GM21367 (cell line): ENCODE results near the gene FRYL.

Experiments used
- ATAC-seq: cut with Tn5 transposase; IDR thresholded peaks from one replicate; pipeline ENCODE4 v1.9.1; 2021; ENCODE audit not compliant: unreplicated experiment

FRYL gene

DNA sequence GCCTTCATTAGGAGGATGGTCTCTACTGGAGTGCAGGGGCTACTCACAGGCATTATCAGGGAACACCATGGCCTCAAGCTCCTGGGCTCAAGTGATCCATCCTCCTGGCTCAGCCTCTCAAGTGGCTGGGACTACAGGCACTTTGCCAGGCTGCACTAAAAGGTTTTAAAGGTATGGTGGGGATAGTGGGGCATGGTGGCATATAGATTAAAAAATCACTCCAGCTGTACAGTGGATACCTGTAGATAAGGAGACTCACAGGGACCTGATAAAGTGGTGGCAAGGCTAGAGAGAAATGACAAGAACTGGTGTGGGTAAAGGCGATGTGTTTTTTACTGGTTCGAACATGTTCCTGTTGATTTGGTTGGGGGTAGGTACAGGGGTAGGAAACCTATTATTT is 284.1 kb downstream of the FRYL start:
- ATAC-seq, result no peak

DNA sequence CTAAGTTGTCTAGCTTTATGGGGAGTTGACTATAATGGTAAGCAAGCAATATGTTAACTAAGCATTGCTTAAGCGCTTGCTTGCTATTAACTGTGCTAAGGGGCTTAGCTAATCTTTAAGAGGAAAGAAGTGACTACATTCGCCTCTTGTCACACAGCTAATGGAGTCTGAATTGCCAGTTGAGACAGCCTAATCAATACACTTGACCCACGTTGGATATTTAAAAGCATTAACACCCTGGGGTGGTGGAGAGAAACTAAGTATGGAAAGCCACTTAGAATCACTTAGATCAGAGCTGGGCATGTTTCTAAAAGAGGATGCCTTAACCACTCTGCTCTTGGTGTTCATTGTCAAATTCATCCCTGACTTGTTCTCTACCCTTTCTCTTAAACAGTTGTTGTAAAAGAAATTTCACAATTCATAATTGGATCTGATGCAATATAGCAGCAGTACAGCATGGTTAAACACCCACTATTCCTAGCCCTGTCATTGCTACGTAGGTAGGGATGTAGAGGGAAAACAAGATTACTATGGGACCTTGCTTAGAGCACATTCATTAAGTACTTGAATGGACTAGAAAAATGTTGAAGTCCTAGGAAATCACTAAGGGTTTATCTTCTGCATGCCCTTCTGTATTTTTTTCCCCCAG is 286.5 kb downstream of the FRYL start:
- ATAC-seq, result no peak

DNA sequence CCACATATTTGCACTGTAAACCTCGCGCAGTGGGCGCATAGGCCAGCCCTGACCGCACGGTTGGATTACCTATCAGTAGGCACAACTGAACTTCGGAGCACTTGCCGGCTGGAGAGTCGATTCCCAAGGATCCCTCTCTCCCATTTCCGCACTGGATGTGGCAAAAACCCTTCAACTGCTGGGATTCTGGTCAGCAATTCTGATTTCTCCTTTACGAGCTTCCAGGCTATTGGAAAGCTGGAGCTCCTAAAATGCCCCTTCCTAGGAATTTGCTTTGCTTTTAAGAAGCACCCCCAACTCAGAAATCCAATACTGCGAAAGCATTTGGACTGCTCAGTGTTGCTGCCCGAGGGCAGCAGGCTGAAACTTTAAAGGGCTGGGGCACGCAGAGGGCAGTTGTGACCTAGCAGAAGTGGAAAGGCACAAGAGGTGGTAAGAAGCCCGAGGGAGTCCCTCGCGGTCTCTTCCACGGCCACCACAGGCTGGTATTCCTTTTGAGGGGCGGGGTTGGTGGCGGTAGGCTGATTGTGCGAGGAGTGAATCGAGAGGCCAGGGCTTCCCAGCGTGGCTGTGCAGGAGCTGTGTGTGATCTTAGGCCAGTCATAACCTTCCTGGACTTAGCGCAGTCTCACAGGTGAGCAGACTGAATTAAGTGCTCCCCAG is 288.4 kb downstream of the FRYL start:
- ATAC-seq, result no peak

DNA sequence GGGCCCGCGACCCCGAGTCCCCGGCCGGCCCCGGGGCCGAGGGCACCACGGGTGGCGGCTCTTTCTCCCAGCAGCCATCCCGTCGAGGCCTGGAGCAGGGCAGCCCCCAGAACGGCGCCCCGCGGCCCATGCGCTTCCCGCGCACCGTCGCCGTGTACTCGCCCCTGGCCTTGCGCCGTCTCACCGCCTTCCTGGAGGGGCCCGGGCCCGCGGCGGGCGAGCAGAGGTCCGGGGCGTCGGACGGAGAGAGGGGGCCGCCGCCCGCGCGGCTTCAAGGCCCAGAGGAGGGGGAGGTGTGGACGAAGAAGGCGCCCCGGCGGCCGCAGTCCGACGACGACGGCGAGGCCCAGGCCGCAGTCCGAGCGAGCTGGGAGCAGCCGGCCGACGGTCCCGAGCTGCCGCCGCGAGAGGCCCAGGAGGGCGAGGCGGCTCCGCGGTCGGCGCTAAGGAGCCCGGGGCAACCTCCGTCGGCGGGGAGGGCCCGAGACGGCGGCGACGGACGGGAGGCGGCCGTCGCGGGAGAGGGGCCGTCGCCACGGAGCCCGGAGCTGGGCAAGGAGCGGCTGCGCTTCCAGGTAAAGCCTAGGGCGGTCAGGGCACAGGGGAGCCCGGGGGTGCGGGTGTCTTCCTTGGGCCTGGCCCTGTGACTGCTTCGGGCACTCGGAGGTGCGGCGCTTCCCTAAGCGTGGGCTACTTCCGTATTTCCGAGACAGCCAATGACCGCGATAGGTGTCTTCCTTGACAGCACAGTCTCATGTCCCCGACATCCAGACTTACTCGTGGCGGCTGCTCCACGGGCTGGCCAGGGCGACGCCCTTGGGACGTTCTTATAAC is 289.2 kb downstream of the FRYL start:
- ATAC-seq, result no peak

DNA sequence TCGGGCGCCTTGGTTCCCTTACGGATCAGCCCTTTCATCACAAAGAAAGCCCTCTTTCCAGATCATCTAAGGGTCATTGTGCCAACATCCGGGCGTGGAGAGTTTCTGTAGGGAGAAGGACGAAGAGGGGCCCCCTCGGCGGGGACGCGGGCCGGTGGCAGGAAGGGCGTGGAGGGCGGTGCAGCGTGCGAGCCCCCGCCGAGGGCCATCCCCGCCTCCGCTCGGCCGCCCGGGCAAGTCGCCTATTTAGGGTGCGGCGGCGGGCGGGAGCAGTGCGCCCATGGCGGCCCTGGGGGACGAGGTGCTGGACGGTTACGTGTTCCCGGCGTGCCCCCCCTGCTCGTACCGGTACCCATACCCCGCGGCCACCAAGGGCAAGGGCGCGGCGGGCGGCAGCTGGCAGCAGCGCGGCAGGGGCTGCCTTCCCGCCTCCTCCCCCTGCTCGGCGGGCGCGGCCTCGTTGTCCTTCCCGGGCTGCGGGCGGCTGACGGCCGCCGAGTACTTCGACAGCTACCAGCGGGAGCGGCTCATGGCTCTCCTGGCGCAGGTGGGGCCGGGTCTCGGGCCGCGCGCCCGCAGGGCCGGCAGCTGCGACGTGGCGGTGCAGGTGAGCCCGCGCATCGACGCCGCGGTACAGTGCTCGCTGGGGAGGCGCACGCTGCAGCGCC is 289.9 kb downstream of the FRYL start, which contains the start of gene ZAR1:
TSS of gene ZAR1 (plus strand) at position 241 of the 668 bp plus-strand sequence. CDS start at position 281, 40 bp downstream.
- no peak for ATAC-seq

DNA sequence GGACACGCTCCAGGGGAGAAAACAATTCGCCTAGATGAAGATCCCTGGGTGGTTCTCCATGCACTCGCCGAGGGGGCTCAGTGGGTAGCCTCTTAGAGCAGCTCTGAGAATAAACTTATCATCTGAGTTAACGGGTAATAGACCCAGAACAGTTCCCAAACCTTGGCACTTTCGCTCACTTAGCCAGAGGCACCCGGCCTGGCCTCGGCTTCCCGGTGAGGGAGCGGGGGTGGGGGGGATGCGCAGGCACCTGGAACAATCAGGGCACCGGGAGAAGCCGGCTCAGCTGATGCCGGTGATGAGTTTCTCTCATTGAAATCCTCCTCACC is 290.4 kb downstream of the FRYL start:
- no peak for ATAC-seq

DNA sequence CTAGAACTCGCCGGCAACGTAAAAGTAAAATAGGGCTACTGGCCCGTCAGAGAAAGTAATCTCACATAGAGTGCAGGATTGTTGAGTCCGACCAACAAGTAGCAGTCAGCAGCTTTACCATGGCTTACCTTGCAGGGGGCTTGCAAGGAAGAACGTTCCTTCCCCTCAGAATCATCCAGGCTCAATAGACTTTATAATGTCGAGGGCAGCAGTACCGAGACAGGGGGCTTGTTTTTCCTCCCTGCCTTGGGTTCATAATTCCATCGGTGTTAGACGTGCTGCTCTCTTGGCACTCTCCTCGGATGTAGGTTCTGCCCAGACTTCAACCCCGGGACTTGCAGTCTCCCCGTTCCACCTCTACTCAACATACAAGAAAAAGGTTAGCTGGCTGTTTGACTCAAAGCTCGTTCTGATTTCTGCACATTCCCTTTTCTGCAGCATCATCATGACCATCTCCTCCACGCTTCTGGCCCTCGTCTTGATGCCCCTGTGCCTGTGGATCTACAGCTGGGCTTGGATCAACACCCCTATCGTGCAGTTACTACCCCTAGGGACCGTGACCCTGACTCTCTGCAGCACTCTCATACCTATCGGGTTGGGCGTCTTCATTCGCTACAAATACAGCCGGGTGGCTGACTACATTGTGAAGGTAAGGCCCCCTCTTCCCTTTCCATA is 295.4 kb downstream of the FRYL start:
- no peak for ATAC-seq

DNA sequence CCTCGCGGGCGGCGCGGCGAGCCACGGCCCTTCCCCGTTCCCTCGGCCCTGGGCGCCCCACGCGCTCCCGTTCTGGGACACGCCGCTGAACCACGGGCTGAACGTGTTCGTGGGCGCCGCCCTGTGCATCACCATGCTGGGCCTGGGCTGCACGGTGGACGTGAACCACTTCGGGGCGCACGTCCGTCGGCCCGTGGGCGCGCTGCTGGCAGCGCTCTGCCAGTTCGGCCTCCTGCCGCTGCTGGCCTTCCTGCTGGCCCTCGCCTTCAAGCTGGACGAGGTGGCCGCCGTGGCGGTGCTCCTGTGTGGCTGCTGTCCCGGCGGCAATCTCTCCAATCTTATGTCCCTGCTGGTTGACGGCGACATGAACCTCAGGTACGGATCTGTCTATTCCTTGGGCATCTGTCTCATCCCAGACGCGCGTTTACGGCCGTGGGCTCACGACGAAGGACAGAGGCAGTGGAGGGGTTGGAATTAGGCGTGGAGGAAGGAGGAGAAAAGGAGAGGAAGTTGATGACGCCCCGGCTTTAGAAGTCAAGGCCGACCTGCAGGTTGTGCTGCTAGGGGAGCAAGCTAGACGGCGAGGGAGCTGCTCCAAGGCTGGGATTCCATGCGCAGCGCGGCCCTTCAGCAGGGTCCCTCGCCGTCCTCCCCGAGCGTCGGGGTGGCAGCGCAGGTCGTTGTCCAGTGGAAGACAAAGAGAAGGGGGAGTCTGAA is 296.1 kb downstream of the FRYL start:
- no peak for ATAC-seq

DNA sequence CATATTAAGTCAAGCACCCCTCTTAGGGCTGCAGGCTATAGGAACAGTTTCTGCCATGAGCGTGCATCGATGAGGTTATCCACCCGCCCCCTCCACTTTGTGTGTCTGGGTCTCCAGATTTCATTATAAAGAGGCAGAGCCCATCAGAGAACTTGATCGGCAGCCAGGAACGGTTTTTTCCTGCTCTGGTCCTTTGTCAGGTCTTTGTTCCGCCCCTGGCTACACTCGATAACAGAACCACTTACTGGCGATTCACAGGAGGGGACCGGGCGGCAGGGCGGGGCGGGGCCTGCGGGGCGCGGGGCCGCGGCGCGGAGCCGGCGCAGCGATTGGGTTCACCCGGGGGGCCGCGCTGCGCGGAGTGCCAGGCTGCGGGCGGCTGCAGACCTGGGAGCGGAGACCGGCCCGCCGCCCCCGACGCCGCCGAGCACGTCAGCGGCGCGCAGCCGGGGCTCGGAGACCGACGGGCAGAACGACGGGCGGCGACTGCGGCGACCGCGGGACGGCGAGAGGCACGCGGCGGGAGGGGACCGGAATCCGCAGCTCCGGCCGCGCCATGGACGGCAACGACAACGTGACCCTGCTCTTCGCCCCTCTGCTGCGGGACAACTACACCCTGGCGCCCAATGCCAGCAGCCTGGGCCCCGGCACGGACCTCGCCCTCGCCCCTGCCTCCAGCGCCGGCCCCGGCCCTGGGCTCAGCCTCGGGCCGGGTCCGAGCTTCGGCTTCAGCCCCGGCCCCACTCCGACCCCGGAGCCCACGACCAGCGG is 296.9 kb downstream of the FRYL start, which contains the start of gene SLC10A4:
TSS of gene SLC10A4 (plus strand) at position 338 of the 771 bp plus-strand sequence. CDS start at position 557, 219 bp downstream.
- no peak for ATAC-seq

DNA sequence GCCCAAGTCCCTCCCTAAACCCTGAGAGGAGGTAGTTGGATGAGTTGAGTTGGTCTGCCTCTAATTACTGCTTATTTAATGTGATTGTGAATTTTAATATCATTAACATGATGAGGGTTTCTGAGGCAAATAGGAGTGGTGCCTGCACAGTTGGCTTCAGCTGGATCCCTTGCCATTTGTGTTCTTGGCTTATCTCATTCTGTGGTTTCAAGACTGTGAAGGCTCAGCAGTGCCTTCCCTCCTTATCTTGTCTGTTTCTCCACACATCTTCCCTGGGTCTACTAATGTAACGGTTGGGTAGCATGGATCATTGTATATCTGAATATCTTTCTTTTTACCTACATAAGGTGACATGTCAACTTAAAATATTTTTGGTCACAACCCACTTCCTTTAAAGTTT is 298.5 kb downstream of the FRYL start:
- ATAC-seq, result no peak

DNA sequence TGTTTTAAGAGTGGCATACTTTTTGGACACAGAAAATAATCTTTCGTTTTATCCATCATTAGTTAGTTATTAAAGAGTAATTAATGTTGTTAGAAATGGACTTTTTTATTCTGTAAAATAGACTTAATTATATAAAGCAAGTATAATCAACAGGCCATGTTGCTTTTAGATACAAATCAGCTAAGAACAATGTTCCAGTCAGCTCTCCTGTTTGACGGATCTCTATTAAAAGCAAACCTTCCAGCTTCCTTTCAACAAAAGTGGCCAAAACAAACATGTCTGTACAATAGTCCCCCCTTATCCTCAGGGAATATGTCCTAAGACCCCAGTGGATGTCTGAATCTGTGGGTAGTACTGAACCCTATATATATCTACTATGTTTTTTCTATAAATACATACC is 301.8 kb downstream of the FRYL start:
- no peak for ATAC-seq

DNA sequence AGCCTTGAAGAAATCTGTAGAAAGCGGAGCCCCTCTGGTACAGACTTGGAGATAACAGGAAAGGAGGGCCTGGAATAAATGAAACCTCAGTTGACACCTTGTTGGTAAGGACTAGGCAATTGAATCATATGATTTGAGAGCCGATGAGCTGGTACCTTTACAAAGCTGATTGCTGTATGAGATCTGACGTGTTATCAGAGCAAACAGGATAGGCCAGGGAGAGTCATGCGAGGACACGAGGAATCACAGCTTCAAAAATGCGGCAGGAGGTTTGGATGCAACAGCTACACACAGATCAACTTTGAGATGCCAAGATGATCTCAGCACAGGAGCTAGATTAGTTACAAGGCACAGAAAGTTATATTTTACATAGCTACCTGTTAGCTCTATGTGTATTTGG is 304.3 kb downstream of the FRYL start:
- ATAC-seq, result no peak

DNA sequence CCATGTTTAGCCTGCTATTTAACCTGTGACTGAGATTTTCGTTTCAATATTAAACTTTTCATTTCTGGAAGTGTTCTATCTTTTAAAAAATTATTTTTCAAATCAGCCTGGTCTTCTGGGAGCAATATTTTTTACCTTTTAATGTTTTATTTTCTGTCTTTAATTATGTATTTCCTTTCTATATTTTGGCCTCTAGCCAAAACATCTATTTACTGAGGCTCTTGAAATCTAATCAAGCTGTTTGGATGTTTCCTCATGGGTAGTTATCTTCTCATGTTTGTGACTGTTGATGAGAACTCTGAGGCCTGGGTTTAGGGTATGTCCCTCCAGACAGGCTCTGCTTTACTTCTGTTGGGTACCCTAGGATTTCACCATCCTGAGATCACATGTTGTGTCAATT is 307.3 kb downstream of the FRYL start:
- no peak for ATAC-seq

DNA sequence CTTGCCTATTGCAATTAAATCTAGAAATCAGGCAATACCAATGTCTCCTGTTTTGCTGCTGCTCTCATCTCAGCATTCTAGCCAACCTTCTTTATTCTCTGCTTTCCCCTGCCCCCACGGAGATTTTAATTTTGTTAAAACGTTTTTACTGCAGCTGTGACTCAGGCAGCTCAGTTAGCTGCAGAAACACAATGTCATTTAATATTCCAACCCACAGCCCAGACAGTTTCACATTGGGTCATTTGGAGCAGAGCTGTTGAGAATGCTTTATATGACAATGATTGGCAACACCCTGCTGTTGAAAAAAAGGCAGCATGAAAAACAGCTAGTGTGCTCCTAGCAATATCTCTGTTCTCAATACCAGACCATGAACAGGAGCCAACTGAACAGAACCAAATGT is 309.5 kb downstream of the FRYL start:
- ATAC-seq, result no peak

DNA sequence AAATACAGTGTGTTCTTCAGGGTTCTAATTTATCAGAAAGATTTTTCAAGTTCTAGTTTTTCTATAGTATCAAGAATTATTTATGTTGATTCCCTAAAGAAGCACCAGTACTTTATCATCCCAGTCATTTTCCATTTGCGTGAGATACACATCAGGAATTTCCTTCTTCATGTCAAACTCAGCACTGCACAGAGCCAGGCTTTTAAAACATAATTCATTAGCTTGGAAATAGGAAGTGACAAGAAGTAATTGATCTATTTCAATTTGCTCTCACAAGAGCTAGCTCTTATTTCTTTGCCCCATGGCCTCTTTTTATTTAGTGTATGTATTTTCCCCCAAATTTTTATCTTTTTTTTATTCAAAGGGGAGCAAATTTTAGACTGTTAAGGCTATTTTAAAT is 309.9 kb downstream of the FRYL start:
- no peak for ATAC-seq

DNA sequence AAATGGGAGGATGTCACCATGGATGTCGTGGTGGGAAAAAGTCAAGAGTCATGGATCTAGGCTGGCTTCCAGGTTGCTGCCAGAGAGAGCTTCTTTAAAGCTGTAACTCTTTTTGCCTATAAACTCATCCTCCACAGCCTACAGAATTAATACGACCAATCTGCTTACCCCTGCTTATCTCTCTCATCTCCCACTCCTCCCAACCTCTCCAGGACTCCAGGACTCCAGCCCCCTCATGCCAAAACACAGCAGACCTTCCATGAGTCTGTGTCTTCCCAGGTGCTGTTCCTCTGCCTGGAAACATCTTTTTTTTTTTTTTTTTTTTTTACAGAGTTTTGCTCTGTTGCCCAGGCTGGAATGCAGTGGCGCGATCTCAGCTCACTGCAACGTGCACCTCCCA is 312.2 kb downstream of the FRYL start:
- no peak for ATAC-seq

DNA sequence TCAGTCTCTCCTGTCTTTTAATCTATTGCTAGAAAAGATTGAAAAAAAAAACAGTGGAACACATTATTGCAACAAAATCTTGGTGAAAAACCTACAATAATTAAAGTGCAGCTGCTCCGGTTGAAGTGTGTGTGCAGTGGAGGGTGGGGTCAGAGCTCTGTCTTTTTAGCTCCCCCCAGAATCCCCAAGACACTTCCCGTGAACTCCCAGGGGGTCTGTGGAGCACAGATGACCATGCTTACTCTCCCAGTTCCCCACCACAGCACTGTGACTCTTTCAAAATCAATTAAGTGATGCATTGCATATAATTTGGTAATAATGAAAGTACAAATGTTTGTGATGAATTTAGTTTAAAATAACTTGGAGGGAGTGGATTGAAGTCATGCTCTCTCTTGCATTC is 312.6 kb downstream of the FRYL start:
- no peak for ATAC-seq

DNA sequence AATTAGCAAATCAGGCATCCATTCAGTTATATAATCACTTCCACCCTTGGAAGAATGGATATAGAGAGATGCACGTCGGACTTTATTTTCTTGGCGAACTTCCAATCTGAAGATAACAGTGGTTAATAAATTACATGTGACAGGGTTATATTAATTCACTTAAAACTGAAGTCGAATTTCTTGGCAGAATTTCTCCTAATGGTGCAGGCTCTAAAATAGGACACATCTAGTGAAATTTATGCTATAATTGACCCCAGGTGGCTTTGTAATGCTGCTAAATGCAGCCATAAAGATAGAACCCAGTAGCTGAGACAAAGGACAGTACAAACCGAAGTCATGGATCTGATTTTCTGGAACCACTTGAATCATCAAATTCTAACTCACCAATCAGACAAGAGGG is 317.7 kb downstream of the FRYL start:
- ATAC-seq, result no peak

DNA sequence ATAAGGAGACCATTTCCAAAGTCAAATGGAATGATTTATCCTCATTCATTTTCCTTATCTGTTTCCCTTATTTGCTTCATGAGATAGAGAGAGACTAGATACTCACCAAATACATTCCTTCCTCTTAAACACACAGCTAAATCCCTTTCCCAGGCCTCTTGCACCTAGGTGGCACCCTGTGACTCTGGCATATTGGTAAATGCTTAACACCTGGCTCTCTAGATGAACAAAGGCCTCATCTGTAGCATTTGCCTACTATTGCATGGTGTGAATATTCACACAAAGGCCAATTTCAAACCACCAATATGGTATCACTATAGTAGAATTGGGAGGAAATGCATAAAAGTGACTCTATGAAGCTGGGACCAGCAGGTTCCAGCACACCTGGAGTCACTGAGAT is 319.1 kb downstream of the FRYL start:
- no peak for ATAC-seq

DNA sequence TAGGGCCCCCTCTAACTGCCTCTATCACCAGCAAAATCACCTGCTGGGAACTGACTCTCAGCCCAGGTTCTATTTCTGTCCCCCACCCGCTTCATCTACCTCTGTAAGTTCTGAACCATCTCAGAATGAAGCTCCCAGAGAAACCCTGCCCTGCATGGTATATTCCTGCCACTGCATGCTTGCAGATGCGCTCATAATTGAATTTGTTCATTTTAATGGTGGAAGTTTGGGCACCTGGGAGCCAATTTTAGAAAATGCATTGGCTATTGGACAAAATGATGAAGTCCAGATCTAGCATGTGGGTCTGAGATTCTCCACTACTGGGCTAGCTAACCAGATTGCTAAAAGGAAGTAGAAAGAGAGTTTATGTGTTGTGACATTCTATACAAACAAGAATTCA is 325.5 kb downstream of the FRYL start:
- no peak for ATAC-seq
